Transverse colon (tissue), 4 donors: Measurements from ENCODE around the gene ZBTB7B. TPM values are rescaled to one million over a fixed set of nuclear protein-coding genes. Genes with fewer than 3 reads are reported as not detected.

Source experiments
- DNase-seq: peaks from one replicate; pipeline ENCODE4 v3.0.0-alpha.2; 2019
- H3K27ac ChIP-seq, 4 donors: fragments of 200-600 bp; sonication (generic); 2 replicates each; pipeline ENCODE4 v1.5.1; 2016 to 2018; ENCODE audit warnings: inconsistent platforms in 4 of 4
- H3K27me3 ChIP-seq: fragments of 200-600 bp; sonication (generic); 2 replicates; pipeline ENCODE4 v1.5.1; 2017; ENCODE audit warnings: inconsistent platforms
- H3K36me3 ChIP-seq, 4 donors: fragments of 200-600 bp; sonication (generic); 2 replicates each; pipeline ENCODE4 v1.5.1; 2017 to 2019; ENCODE audit warnings: inconsistent platforms in 4 of 4
- H3K4me1 ChIP-seq, 4 donors: fragments of 200-600 bp; sonication (generic); 2 replicates each; pipeline ENCODE4 v1.5.1; 2017 to 2020; ENCODE audit warnings: inconsistent platforms in 4 of 4
- H3K4me3 ChIP-seq, 4 donors: fragments of 200-600 bp; sonication (generic); 1 replicate in 1 of 4; 2 replicates in 3 of 4; pipeline versions ENCODE4 v1.5.1 to v1.6.1; 2017 to 2019; ENCODE audit warnings: inconsistent platforms in 4 of 4
- H3K9me3 ChIP-seq, 2 donors: fragments of 200-600 bp; sonication (generic); 2 replicates each; pipeline ENCODE4 v1.5.1; 2017 to 2019; ENCODE audit warnings: inconsistent platforms in 2 of 2
- CTCF ChIP-seq, 5 experiments: fragments of 200-600 bp in 3 of 5; fragments of 450-650 bp in 2 of 5; sonication (generic) in 3 of 5; IDR thresholded peaks; 1 replicate in 2 of 5; 2 replicates in 3 of 5; pipeline ENCODE4 v1.5.1; 2016 to 2017; ENCODE audit warnings: antibody characterized with exemption in 5 of 5, inconsistent platforms in 3 of 5, mild to moderate bottlenecking in 2 of 5, moderate library complexity in 1 of 5
- EP300 ChIP-seq: sonication (generic); formaldehyde crosslinking; IDR thresholded peaks from one replicate; pipeline ENCODE4 v1.6.1; 2017; ENCODE audit warnings: antibody characterized with exemption, low read depth
- POLR2A ChIP-seq: fragments of 450-650 bp; IDR thresholded peaks from one replicate; pipeline ENCODE4 v1.6.1; 2016; ENCODE audit warnings: antibody characterized with exemption, mild to moderate bottlenecking, moderate library complexity
- POLR2AphosphoS5 ChIP-seq, 3 donors: sonication (generic); formaldehyde crosslinking; IDR thresholded peaks; one replicate each; pipeline ENCODE4 v1.6.1; 2016; ENCODE audit warnings: antibody characterized with exemption in 3 of 3
- WGBS, 2 donors: methylation state at CpG; one replicate each; pipeline ENCODE4 v1.1.5; 2018; ENCODE audit warnings: low coverage in 1 of 2; 5-methylcytosine and 5-hydroxymethylcytosine counted together
- in situ Hi-C, 4 donors: fragments of 200-750 bp; cut with MboI; loops; one replicate each; pipeline versions ENCODE4 v1.15.0 to v1.15.1; 2017; ENCODE audit warnings: low sequenced_read_pairs in 3 of 4, low pct_ligation_motif_present in 1 of 4, low pct_unique_long_range_greater_than_20kb in 1 of 4
- intact Hi-C: fragments of 100-400 bp; cut with DNase I; formaldehyde crosslinking; loops from one replicate; pipeline ENCODE4 v1.15.1; 2023; ENCODE audit warnings: low total_unique reads
- total RNA-seq, 4 donors: library from RNA; depleted of rRNA; stranded (reverse); fragments of >200 nt; gene quantifications; one replicate each; pipeline ENCODE4 v1.1.0, GENCODE V29; 2016

The ZBTB7B gene
- total RNA-seq, 4 donors from 2014 or later, result 85.2 to 513 (median 272) TPM

GRCh38 chr1:155014709-155015508, 12.3 kb downstream of the ZBTB7B start:
- TF ChIP-seq POLR2A (no peak), EP300 (no peak), POLR2AphosphoS5 (IDR thresholded peaks at IDR 0.05) (no peak), CTCF (IDR thresholded peaks at IDR 0.05) (no peak)
- DNase-seq, result no peak
- peaks cover 0 to 12% (median 2%) of the 10 kb centered on the region in 4 donors for H3K36me3 ChIP-seq
- H3K4me3 ChIP-seq, result no peak overlapping the region
- intact Hi-C loops, result no loop called here
- peaks cover 36 to 68% (median 60%) of the 10 kb centered on the region in 4 donors for H3K4me1 ChIP-seq
- in situ Hi-C loops, result no loop called here
- 94% methylated on average over 29 of the region's 31 CpGs; no CpG with 5 or more reads in 1 of the 2 donors for WGBS, 2 donors
- no peaks in the 10 kb centered on the region for H3K9me3 ChIP-seq
- peak overlapping the region; percentile 85 to 96 (median 91) for H3K27ac ChIP-seq
- no peaks in the 10 kb centered on the region for H3K27me3 ChIP-seq

GRCh38 chr1:155015527-155016230, 13.1 kb downstream of the ZBTB7B start:
- Histone ChIP-seq H3K9me3 (no peaks in the 10 kb centered on the region), H3K27me3 (no peaks in the 10 kb centered on the region), H3K36me3 (peaks cover 0 to 12% (median 2%) of the 10 kb centered on the region in 4 donors), H3K27ac (peak overlapping the region; percentile 85 to 96 (median 91)), H3K4me3 (no peak overlapping the region), H3K4me1 (peaks cover 36 to 61% (median 52%) of the 10 kb centered on the region in 4 donors)
- 76 to 86% methylated on average over 2 to 16 of the region's 16 CpGs for WGBS, 2 donors
- DNase-seq, result no peak
- in situ Hi-C loops (no loop called here), intact Hi-C loops (no loop called here)
- TF ChIP-seq POLR2AphosphoS5 (IDR thresholded peaks at IDR 0.05) (peak in 2 of 3 donors; percentile 25 to 44), EP300 (no peak)

DNA sequence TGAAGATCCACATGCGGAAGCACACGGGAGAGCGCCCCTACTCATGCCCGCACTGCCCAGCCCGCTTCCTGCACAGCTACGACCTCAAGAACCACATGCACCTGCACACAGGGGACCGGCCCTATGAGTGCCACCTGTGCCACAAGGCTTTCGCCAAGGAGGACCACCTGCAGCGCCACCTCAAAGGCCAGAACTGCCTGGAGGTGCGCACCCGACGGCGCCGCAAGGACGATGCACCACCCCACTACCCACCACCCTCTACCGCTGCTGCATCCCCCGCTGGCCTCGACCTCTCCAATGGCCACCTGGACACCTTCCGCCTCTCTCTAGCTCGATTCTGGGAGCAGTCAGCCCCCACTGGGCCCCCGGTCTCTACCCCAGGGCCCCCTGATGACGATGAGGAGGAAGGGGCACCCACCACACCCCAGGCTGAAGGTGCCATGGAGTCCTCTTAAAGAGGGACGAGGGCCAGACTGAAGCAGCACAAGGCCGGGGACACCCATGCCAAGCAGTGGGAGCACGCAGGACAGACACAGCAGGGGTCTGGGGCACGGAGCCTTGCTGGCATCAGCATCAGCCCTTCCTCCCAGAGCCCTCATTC, 13.7 kb downstream of the ZBTB7B start:
- no peaks in the 10 kb centered on the region for H3K27me3 ChIP-seq
- no peaks in the 10 kb centered on the region for H3K9me3 ChIP-seq
- H3K27ac ChIP-seq, result peak overlapping the region; percentile 85 to 96 (median 91)
- intact Hi-C loops, result no loop called here
- TF ChIP-seq POLR2AphosphoS5 (IDR thresholded peaks at IDR 0.05), result peak in 2 of 3 donors; percentile 26 to 53
- TF ChIP-seq POLR2A, result no peak
- peaks cover 34 to 55% (median 46%) of the 10 kb centered on the region in 4 donors for H3K4me1 ChIP-seq
- H3K4me3 ChIP-seq, result peak overlapping the region in 2 of 4 donors; percentile 36 to 40
- 68% methylated on average over 7 of the region's 26 CpGs; no CpG with 5 or more reads in 1 of the 2 donors for WGBS, 2 donors
- H3K36me3 ChIP-seq, result peaks cover 0 to 12% (median 2%) of the 10 kb centered on the region in 4 donors
- DNase-seq, result peak; percentile 67
- in situ Hi-C loops, result no loop called here

DNA sequence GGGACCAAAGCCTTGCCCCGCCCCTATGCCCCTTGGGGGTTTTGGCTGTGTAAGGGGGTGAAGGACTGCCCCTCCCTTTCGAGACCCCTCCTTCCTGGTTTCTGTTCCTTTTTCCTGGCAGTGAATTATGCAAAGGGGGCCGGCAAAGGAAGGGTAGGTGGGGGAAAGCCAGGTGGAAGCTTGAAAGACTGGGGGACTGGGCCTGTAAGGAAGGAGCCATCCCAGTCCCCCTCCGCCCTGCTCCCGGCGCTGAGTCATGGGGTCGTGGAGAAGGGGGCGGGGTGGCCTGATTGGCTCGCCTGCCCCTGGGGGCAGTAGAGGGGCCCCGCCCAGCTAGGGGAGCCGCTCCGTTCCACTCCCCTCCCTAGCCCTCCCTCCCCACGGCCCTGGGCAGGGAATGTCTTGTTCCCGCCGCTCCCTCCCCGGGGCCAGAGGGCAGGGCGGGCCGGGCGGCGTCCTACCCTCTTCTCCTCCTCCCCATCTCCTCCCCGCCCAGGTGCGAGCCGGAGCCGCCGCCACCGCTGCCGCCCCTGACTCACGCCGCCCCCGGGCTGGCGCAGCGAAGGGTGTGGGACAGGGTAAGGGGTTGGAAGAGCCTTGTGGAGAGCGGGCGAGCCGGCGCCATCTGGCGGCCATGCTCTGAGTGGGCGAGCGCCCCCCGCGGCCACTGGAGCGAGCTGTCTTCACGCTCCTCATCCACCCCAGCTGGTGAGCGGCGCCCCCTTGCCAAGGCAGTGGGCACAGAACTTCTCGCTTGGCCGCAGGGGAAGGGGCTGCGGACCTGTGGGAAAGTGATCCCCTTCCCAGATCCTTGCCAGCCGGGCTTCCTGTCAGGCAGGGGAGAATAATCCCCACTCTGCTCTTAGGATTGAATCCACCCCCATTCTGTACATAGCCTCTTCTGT, 14.7 kb downstream of the ZBTB7B start:
- Histone ChIP-seq H3K4me3 (peak overlapping the region; percentile 17 to 40 (median 33)), H3K27ac (peak overlapping the region; percentile 85 to 96 (median 91)), H3K27me3 (no peaks in the 10 kb centered on the region), H3K4me1 (peaks cover 28 to 46% (median 36%) of the 10 kb centered on the region in 4 donors), H3K36me3 (peaks cover 0 to 12% (median 2%) of the 10 kb centered on the region in 4 donors), H3K9me3 (no peaks in the 10 kb centered on the region)
- in situ Hi-C loops (no loop called here), intact Hi-C loops (no loop called here)
- TF ChIP-seq CTCF (IDR thresholded peaks at IDR 0.05) (peak; percentile 97 to 100 (median 99)), EP300 (peak; percentile 100), POLR2A (peak; percentile 58), POLR2AphosphoS5 (IDR thresholded peaks at IDR 0.05) (peak; percentile 71 to 97 (median 94))
- peak; percentile 96 for DNase-seq
- WGBS, 2 donors, result 0 to 2% methylated on average over 7 to 20 of the region's 49 CpGs
